Parathyroid adenoma (tissue), 2 donors: ENCODE data around the gene C2orf68.
A peak's percentile ranks its signal among the peaks of the same experiment; 100 is the strongest.

ENCODE experiments used
- H2AFZ ChIP-seq: fragments of 300-600 bp; sonication (generic); one replicate; pipeline ENCODE4 v1.7.0; 2017; ENCODE audit warnings: antibody characterized with exemption, mild to moderate bottlenecking
- H3K27ac ChIP-seq: fragments of 300-600 bp; sonication (generic); one replicate; pipeline ENCODE4 v1.7.0; 2017
- H3K27me3 ChIP-seq: fragments of 300-600 bp; sonication (generic); one replicate; pipeline ENCODE4 v1.7.0; 2017; ENCODE audit warnings: low read length; ENCODE audit not compliant: control insufficient read depth, insufficient read depth
- H3K36me3 ChIP-seq: fragments of 300-600 bp; sonication (generic); one replicate; pipeline ENCODE4 v1.7.0; 2017; ENCODE audit warnings: low read length; ENCODE audit not compliant: control insufficient read depth, insufficient read depth
- H3K4me1 ChIP-seq: fragments of 300-600 bp; sonication (generic); one replicate; pipeline ENCODE4 v1.7.0; 2017; ENCODE audit warnings: control low read depth
- H3K4me2 ChIP-seq: fragments of 300-600 bp; sonication (generic); one replicate; pipeline ENCODE4 v1.7.0; 2017; ENCODE audit warnings: low read length
- H3K4me3 ChIP-seq: fragments of 300-600 bp; sonication (generic); one replicate; pipeline ENCODE4 v1.7.0; 2017; ENCODE audit warnings: low read depth, low read length
- H3K79me2 ChIP-seq: fragments of 300-600 bp; sonication (generic); one replicate; pipeline ENCODE4 v1.7.0; 2017; ENCODE audit warnings: control low read depth
- H3K9ac ChIP-seq: fragments of 300-600 bp; sonication (generic); one replicate; pipeline ENCODE4 v1.7.0; 2017; ENCODE audit warnings: mild to moderate bottlenecking
- H3K9me3 ChIP-seq: fragments of 300-600 bp; sonication (generic); one replicate; pipeline ENCODE4 v1.7.0; 2017; ENCODE audit warnings: low read length; ENCODE audit not compliant: control insufficient read depth
- CTCF ChIP-seq: fragments of 300-600 bp; sonication (generic); IDR thresholded peaks from one replicate; pipeline ENCODE4 v1.7.0; 2017; ENCODE audit warnings: antibody characterized with exemption, mild to moderate bottlenecking
- donor health status: primary hyperparathyroidism.

The C2orf68 gene

GRCh38 chr2:85582492-85582891, 29.4 kb downstream of the C2orf68 start:
- TF ChIP-seq CTCF, result no peak
- Histone ChIP-seq H3K4me2 (no peak overlapping the region), H3K79me2 (peaks cover 4% of the 10 kb centered on the region), H3K4me1 (peaks cover 12% of the 10 kb centered on the region), H3K27ac (no peak overlapping the region), H3K36me3 (no peaks in the 10 kb centered on the region), H3K4me3 (no peak overlapping the region), H3K27me3 (no peaks in the 10 kb centered on the region), H2AFZ (no peak overlapping the region), H3K9me3 (no peaks in the 10 kb centered on the region), H3K9ac (no peak overlapping the region)

- peaks cover 4% of the 10 kb centered on the region for H3K79me2 ChIP-seq
- H3K9me3 ChIP-seq, result no peaks in the 10 kb centered on the region
- no peaks in the 10 kb centered on the region for H3K36me3 ChIP-seq
- no peak overlapping the region for H2AFZ ChIP-seq
- H3K4me1 ChIP-seq, result peaks cover 19% of the 10 kb centered on the region
- no peaks in the 10 kb centered on the region for H3K27me3 ChIP-seq
- no peak overlapping the region for H3K4me2 ChIP-seq
- TF ChIP-seq CTCF, result no peak
- no peak overlapping the region for H3K9ac ChIP-seq
- H3K4me3 ChIP-seq, result no peak overlapping the region
- H3K27ac ChIP-seq, result no peak overlapping the region
Observed at GRCh38 chr2:85580206-85580605, 31.7 kb downstream of the C2orf68 start.

GRCh38 chr2:85579266-85579935, 32.5 kb downstream of the C2orf68 start:
- TF ChIP-seq CTCF, result no peak
- Histone ChIP-seq H3K4me2 (peak overlapping the region; percentile 69), H3K4me1 (peaks cover 15% of the 10 kb centered on the region), H3K79me2 (peaks cover 4% of the 10 kb centered on the region), H3K9me3 (no peaks in the 10 kb centered on the region), H3K9ac (no peak overlapping the region), H2AFZ (no peak overlapping the region), H3K4me3 (peak overlapping the region; percentile 60), H3K27me3 (no peaks in the 10 kb centered on the region), H3K36me3 (no peaks in the 10 kb centered on the region), H3K27ac (peak overlapping the region; percentile 88)

- H3K9me3 ChIP-seq, result no peaks in the 10 kb centered on the region
- no peak for TF ChIP-seq CTCF
- H3K79me2 ChIP-seq, result peaks cover 4% of the 10 kb centered on the region
- peaks cover 15% of the 10 kb centered on the region for H3K4me1 ChIP-seq
- peak overlapping the region; percentile 75 for H2AFZ ChIP-seq
- H3K9ac ChIP-seq, result no peak overlapping the region
- peak overlapping the region; percentile 60 for H3K4me3 ChIP-seq
- H3K4me2 ChIP-seq, result peak overlapping the region; percentile 69
- peak overlapping the region; percentile 88 for H3K27ac ChIP-seq
- H3K27me3 ChIP-seq, result no peaks in the 10 kb centered on the region
- no peaks in the 10 kb centered on the region for H3K36me3 ChIP-seq
Observed at GRCh38 chr2:85578243-85579180, 33.4 kb downstream of the C2orf68 start.
